ENCODE measurements around the gene SERPINA12. TPM values are rescaled to one million over a fixed set of nuclear protein-coding genes. Genes with fewer than 3 reads are reported as not detected.

Gene SERPINA12
- total and polyA plus RNA-seq, 4 donors: 0.28 TPM; not detected in 3

GRCh38 chr14:94465042-94465441, 44.2 kb downstream of the SERPINA12 start:
- H3K9me3 ChIP-seq (ENCODE audit: control insufficient read depth in 4 of 4, low read length in 3 of 4): no peaks in the 10 kb centered on the region
- DNase-seq (ENCODE audit: low spot score): no peak
- H3K27me3 ChIP-seq (ENCODE audit: control insufficient read depth in 4 of 4, insufficient read depth in 4 of 4, low read length in 3 of 4): no peaks in the 10 kb centered on the region
- no peak overlapping the region for H3K9ac ChIP-seq (ENCODE audit: low read depth in 1 of 2, low read length in 2 of 2)
- TF ChIP-seq CTCF (IDR thresholded peaks at IDR 0.05; ENCODE audit: low read depth, low read length, missing input control): no peak
- TF ChIP-seq REST (IDR thresholded peaks at IDR 0.05): no peak
- no peak for TF ChIP-seq FOXA2 (IDR thresholded peaks at IDR 0.05)
- no peak for TF ChIP-seq SP1 (IDR thresholded peaks at IDR 0.05)
- no peak for TF ChIP-seq ATF3 (IDR thresholded peaks at IDR 0.05)
- no peak for TF ChIP-seq HNF4G (IDR thresholded peaks at IDR 0.05)
- TF ChIP-seq EGR1 (IDR thresholded peaks at IDR 0.05; ENCODE audit: low read depth in 2 of 2): no peak
- TF ChIP-seq TAF1 (conservative IDR thresholded peaks at IDR 0.05): no peak
- TF ChIP-seq FOXA1 (IDR thresholded peaks at IDR 0.05): no peak
- TF ChIP-seq HNF4A (conservative IDR thresholded peaks at IDR 0.05): no peak
- no peak for TF ChIP-seq RAD21 (IDR thresholded peaks at IDR 0.05)
- TF ChIP-seq MAX (IDR thresholded peaks at IDR 0.05): no peak
- no peak overlapping the region for H3K4me3 ChIP-seq (ENCODE audit: low read depth in 1 of 3, low read length in 3 of 3)
- no peak overlapping the region for H3K27ac ChIP-seq (ENCODE audit: low read depth in 1 of 2, low read length in 2 of 2)
- no peaks in the 10 kb centered on the region for H3K36me3 ChIP-seq (ENCODE audit: control insufficient read depth in 4 of 4, insufficient read depth in 3 of 4, low read depth in 1 of 4, low read length in 3 of 4)
- 92% methylated on average over 5 of the region's 5 CpGs for WGBS
- peaks cover 4 to 29% (median 16%) of the 10 kb centered on the region in 4 donors for H3K4me1 ChIP-seq (ENCODE audit: control insufficient read depth in 4 of 4, insufficient read depth in 4 of 4, low read length in 3 of 4)

- Histone ChIP-seq H3K27me3 (ENCODE audit: control insufficient read depth in 4 of 4, insufficient read depth in 4 of 4, low read length in 3 of 4) (no peaks in the 10 kb centered on the region), H3K9me3 (ENCODE audit: control insufficient read depth in 4 of 4, low read length in 3 of 4) (no peaks in the 10 kb centered on the region), H3K4me1 (ENCODE audit: control insufficient read depth in 4 of 4, insufficient read depth in 4 of 4, low read length in 3 of 4) (peaks cover 4 to 29% (median 16%) of the 10 kb centered on the region in 4 donors), H3K36me3 (ENCODE audit: control insufficient read depth in 4 of 4, insufficient read depth in 3 of 4, low read depth in 1 of 4, low read length in 3 of 4) (no peaks in the 10 kb centered on the region), H3K4me3 (ENCODE audit: low read depth in 1 of 3, low read length in 3 of 3) (no peak overlapping the region), H3K27ac (ENCODE audit: low read depth in 1 of 2, low read length in 2 of 2) (no peak overlapping the region), H3K9ac (ENCODE audit: low read depth in 1 of 2, low read length in 2 of 2) (no peak overlapping the region)
- no peak for TF ChIP-seq HNF4A (conservative IDR thresholded peaks at IDR 0.05)
- no peak for TF ChIP-seq GABPA (IDR thresholded peaks at IDR 0.05 in 1 of 2, conservative IDR thresholded peaks at IDR 0.05 in 1 of 2)
- TF ChIP-seq RXRA (IDR thresholded peaks at IDR 0.05): no peak
- TF ChIP-seq SP1 (IDR thresholded peaks at IDR 0.05): no peak
- TF ChIP-seq ZBTB33 (IDR thresholded peaks at IDR 0.05): no peak
- DNase-seq (ENCODE audit: low spot score): no peak
- 96% methylated on average over 5 of the region's 5 CpGs for WGBS
Observed at GRCh38 chr14:94464290-94464689, 45.0 kb downstream of the SERPINA12 start.
